ENCODE measurements around the gene GPC5.

Gene GPC5

DNA sequence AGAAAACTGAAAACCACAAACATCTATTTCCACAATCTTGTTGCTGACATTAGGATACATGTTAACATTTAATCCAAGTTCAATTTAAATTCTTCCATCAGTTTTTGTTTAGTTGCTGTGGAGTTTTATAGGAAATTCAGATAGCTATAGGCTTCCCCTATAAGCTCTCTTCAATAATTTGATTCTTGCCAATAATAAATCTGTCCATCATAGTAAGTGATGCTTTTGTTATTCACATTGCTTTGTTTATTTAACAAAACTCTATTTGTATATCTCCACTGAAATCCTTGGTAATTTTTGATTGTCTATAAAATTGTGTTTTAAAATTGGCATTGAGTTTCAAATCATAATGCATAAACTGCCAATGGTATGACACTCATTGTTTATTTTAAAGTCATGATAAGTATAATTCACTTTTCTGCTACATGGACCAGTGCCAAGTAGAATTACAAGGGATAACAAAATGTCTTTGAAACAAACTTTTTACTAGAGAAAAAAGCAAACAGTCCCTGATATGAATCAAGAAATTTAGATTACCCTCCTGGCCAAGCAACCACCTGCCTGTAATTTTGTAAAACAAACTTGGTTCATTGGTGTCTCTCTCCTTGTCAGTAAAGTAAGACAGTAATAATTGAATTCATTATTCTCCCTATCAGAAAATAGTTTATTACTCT lies 1250.9 kb downstream of the GPC5 start:
- H3K9me3 ChIP-seq (ENCODE audit: low read length) = no peaks in the 10 kb centered on the region
- no peak overlapping the region for H3K27ac ChIP-seq (ENCODE audit: low read depth, low read length, poor library complexity, severe bottlenecking)
- no peak overlapping the region for H2AFZ ChIP-seq (ENCODE audit: low read length)
- H3K4me3 ChIP-seq (ENCODE audit: low read depth, low read length, poor library complexity, severe bottlenecking) = no peak overlapping the region
- H3K27me3 ChIP-seq (ENCODE audit: insufficient read depth, low read length) = no peaks in the 10 kb centered on the region
- H3F3A ChIP-seq (ENCODE audit: insufficient read depth, low read length) = no peaks in the 10 kb centered on the region
- no peak overlapping the region for H3K4me2 ChIP-seq (ENCODE audit: low read length)
- no peaks in the 10 kb centered on the region for H3K36me3 ChIP-seq (ENCODE audit: insufficient read depth, low read length)
- H3K9ac ChIP-seq (ENCODE audit: low read length) = no peak overlapping the region
- TF ChIP-seq EZH2 (IDR thresholded peaks at IDR 0.05; ENCODE audit: borderline replicate concordance, low read length) (no peak), CTCF (IDR thresholded peaks at IDR 0.05; ENCODE audit: low read length) (no peak)
- no peaks in the 10 kb centered on the region for H3K79me2 ChIP-seq (ENCODE audit: insufficient read depth, low read length)
- H3K9me2 ChIP-seq (ENCODE audit: low read depth, low read length) = no peaks in the 10 kb centered on the region
- no peaks in the 10 kb centered on the region for H3K4me1 ChIP-seq (ENCODE audit: insufficient read depth, low read length, severe bottlenecking)
- H4K20me1 ChIP-seq (ENCODE audit: insufficient read depth, low read length) = no peaks in the 10 kb centered on the region

- Histone ChIP-seq H3K4me1 (ENCODE audit: insufficient read depth, low read length, severe bottlenecking) (no peaks in the 10 kb centered on the region), H3K4me2 (ENCODE audit: low read length) (no peak overlapping the region), H3K36me3 (ENCODE audit: insufficient read depth, low read length) (no peaks in the 10 kb centered on the region), H4K20me1 (ENCODE audit: insufficient read depth, low read length) (no peaks in the 10 kb centered on the region), H3K9ac (ENCODE audit: low read length) (no peak overlapping the region), H2AFZ (ENCODE audit: low read length) (no peak overlapping the region), H3K27ac (ENCODE audit: low read depth, low read length, poor library complexity, severe bottlenecking) (no peak overlapping the region), H3K9me2 (ENCODE audit: low read depth, low read length) (no peaks in the 10 kb centered on the region), H3K4me3 (ENCODE audit: low read depth, low read length, poor library complexity, severe bottlenecking) (no peak overlapping the region), H3K9me3 (ENCODE audit: low read length) (no peaks in the 10 kb centered on the region), H3K79me2 (ENCODE audit: insufficient read depth, low read length) (no peaks in the 10 kb centered on the region), H3F3A (ENCODE audit: insufficient read depth, low read length) (no peaks in the 10 kb centered on the region), H3K27me3 (ENCODE audit: insufficient read depth, low read length) (no peaks in the 10 kb centered on the region)
- TF ChIP-seq EZH2 (IDR thresholded peaks at IDR 0.05; ENCODE audit: borderline replicate concordance, low read length) = no peak
- no peak for TF ChIP-seq CTCF (IDR thresholded peaks at IDR 0.05; ENCODE audit: low read length)
Measured at GRCh38 chr13:92656103-92656502, 1257.7 kb downstream of the GPC5 start.

DNA sequence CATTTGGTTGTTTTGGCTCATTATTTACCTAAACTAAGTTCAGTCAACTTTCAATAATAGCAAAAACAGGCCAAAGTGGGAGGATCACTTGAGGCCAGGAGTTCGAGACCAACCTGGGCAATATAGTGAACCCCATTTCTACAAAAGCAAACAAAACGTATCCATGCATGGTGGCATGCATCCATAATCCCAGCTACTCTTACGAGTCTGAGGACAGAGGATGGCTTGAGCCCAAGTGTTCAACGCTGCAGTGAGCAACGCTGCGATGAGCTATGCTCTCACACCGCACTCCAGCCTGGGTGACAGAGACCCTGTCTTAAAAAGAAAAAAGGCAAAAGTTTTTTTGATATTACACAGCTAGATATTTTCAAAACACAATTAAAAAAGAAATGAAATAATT lies 1258.2 kb downstream of the GPC5 start:
- H3K4me3 ChIP-seq (ENCODE audit: low read depth, low read length, poor library complexity, severe bottlenecking) = no peak overlapping the region
- no peaks in the 10 kb centered on the region for H3K4me1 ChIP-seq (ENCODE audit: insufficient read depth, low read length, severe bottlenecking)
- H3K36me3 ChIP-seq (ENCODE audit: insufficient read depth, low read length) = no peaks in the 10 kb centered on the region
- TF ChIP-seq CTCF (IDR thresholded peaks at IDR 0.05; ENCODE audit: low read length) (no peak), EZH2 (IDR thresholded peaks at IDR 0.05; ENCODE audit: borderline replicate concordance, low read length) (no peak)
- H3K9me2 ChIP-seq (ENCODE audit: low read depth, low read length) = no peaks in the 10 kb centered on the region
- H3K79me2 ChIP-seq (ENCODE audit: insufficient read depth, low read length) = no peaks in the 10 kb centered on the region
- no peak overlapping the region for H3K4me2 ChIP-seq (ENCODE audit: low read length)
- no peaks in the 10 kb centered on the region for H3K27me3 ChIP-seq (ENCODE audit: insufficient read depth, low read length)
- H3K9me3 ChIP-seq (ENCODE audit: low read length) = no peaks in the 10 kb centered on the region
- H2AFZ ChIP-seq (ENCODE audit: low read length) = no peak overlapping the region
- no peaks in the 10 kb centered on the region for H4K20me1 ChIP-seq (ENCODE audit: insufficient read depth, low read length)
- H3F3A ChIP-seq (ENCODE audit: insufficient read depth, low read length) = no peaks in the 10 kb centered on the region
- H3K9ac ChIP-seq (ENCODE audit: low read length) = no peak overlapping the region
- H3K27ac ChIP-seq (ENCODE audit: low read depth, low read length, poor library complexity, severe bottlenecking) = no peak overlapping the region

Data from OCI-LY1 (cell line).